Measurements from ENCODE around the gene TUBAL3.

DNA sequence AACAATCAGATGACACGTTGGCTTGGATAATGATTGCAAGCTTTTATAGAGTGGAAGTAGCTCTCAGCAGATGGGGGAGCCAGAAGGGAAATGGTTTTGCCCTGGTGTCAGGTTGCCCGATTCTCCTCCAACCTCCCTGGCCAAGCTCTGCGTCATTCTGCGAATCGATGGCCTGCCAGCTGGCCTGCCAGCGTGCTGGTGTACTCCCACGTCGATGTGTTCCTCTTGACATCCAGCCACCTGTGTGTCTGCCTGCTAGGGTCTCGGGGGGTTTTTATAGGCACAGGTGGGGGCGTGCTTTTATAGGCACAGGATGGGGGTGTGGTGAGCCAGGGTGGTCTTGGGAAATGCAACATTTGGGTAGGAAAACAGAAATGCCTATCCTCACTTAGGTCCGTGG lies 12.4 kb upstream of the TUBAL3 start:
- TF ChIP-seq POLR2A (IDR thresholded peaks at IDR 0.05; ENCODE audit: extremely low read depth, insufficient read length) (no peak), MYC (IDR thresholded peaks at IDR 0.05; ENCODE audit: low read depth, low read length) (no peak), MAX (IDR thresholded peaks at IDR 0.05; ENCODE audit: low read depth, low read length) (no peak)
- TF ChIP-seq, protein P1, sequence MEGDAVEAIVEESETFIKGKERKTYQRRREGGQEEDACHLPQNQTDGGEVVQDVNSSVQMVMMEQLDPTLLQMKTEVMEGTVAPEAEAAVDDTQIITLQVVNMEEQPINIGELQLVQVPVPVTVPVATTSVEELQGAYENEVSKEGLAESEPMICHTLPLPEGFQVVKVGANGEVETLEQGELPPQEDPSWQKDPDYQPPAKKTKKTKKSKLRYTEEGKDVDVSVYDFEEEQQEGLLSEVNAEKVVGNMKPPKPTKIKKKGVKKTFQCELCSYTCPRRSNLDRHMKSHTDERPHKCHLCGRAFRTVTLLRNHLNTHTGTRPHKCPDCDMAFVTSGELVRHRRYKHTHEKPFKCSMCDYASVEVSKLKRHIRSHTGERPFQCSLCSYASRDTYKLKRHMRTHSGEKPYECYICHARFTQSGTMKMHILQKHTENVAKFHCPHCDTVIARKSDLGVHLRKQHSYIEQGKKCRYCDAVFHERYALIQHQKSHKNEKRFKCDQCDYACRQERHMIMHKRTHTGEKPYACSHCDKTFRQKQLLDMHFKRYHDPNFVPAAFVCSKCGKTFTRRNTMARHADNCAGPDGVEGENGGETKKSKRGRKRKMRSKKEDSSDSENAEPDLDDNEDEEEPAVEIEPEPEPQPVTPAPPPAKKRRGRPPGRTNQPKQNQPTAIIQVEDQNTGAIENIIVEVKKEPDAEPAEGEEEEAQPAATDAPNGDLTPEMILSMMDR (IDR thresholded peaks at IDR 0.05; ENCODE audit: low read depth, low read length): no peak

Measured in NB4 (cell line).